ENCODE measurements around the gene LIX1.

DNA sequence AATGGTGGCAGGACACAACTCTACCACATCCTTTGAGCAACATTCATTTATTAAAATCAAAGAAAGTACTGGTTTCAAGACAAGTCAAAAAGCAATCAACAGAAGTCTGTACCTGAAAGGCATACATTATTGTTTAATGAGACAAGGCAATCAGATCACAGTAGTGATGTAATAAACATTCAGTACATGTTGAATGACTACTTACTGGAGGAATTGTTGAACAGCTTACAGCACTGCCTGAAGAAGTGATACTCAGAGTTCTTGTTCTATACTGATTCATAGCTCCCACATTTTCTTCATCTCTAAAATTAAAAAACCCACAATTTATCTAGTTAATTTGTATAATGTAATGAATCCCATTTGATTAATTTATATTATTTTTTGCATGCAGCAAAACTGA, 22.4 kb upstream of the LIX1 start:
- TF ChIP-seq, protein P1, sequence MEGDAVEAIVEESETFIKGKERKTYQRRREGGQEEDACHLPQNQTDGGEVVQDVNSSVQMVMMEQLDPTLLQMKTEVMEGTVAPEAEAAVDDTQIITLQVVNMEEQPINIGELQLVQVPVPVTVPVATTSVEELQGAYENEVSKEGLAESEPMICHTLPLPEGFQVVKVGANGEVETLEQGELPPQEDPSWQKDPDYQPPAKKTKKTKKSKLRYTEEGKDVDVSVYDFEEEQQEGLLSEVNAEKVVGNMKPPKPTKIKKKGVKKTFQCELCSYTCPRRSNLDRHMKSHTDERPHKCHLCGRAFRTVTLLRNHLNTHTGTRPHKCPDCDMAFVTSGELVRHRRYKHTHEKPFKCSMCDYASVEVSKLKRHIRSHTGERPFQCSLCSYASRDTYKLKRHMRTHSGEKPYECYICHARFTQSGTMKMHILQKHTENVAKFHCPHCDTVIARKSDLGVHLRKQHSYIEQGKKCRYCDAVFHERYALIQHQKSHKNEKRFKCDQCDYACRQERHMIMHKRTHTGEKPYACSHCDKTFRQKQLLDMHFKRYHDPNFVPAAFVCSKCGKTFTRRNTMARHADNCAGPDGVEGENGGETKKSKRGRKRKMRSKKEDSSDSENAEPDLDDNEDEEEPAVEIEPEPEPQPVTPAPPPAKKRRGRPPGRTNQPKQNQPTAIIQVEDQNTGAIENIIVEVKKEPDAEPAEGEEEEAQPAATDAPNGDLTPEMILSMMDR (conservative IDR thresholded peaks at IDR 0.05 in 1 of 2, IDR thresholded peaks at IDR 0.05 in 1 of 2; ENCODE audit: low read depth in 1 of 2, low read length in 2 of 2), result no peak
- TF ChIP-seq EZH2 (IDR thresholded peaks at IDR 0.05; ENCODE audit: low read length, missing control alignments), result no peak
